Hepatocyte (in vitro differentiated cells): ENCODE results near the gene IGFALS. TPM values are rescaled to one million over a fixed set of nuclear protein-coding genes. Genes with fewer than 3 reads are reported as not detected.

Experiments
- DNase-seq: peaks from one replicate; pipeline ENCODE4 v3.0.0-alpha.2; 2016; ENCODE audit warnings: low spot score
- H2AFZ ChIP-seq: fragments of 200-600 bp; sonication (generic); 2 replicates; pipeline ENCODE4 v1.6.0; 2016; ENCODE audit warnings: antibody characterized with exemption, mild to moderate bottlenecking
- H3K27ac ChIP-seq: fragments of 200-600 bp; sonication (generic); 2 replicates; pipeline ENCODE4 v1.5.1; 2016; ENCODE audit warnings: mild to moderate bottlenecking
- H3K27me3 ChIP-seq: fragments of 200-600 bp; sonication (generic); 2 replicates; pipeline ENCODE4 v1.6.1; 2016
- H3K36me3 ChIP-seq: fragments of 200-600 bp; sonication (generic); replicated peaks from 2 replicates; pipeline ENCODE4 v1.5.1; 2016; ENCODE audit warnings: low read depth; ENCODE audit not compliant: insufficient read depth
- H3K4me1 ChIP-seq: fragments of 200-600 bp; sonication (generic); 2 replicates; pipeline ENCODE4 v1.5.1; 2016; ENCODE audit warnings: mild to moderate bottlenecking, moderate library complexity; ENCODE audit not compliant: insufficient read depth
- H3K4me2 ChIP-seq: fragments of 200-600 bp; sonication (generic); 2 replicates; pipeline ENCODE4 v1.6.0; 2016
- H3K4me3 ChIP-seq: fragments of 200-600 bp; sonication (generic); 2 replicates; pipeline ENCODE4 v1.5.1; 2016; ENCODE audit warnings: mild to moderate bottlenecking
- H3K79me2 ChIP-seq: fragments of 200-600 bp; sonication (generic); 2 replicates; pipeline ENCODE4 v1.6.0; 2017; ENCODE audit warnings: mild to moderate bottlenecking
- H3K9me2 ChIP-seq: fragments of 200-600 bp; sonication (generic); replicated peaks from 2 replicates; pipeline ENCODE4 v1.6.0; 2017; ENCODE audit warnings: mild to moderate bottlenecking; ENCODE audit not compliant: insufficient read depth
- H3K9me3 ChIP-seq: fragments of 200-600 bp; sonication (generic); 2 replicates; pipeline ENCODE4 v1.5.1; 2016; ENCODE audit warnings: low read depth, mild to moderate bottlenecking
- H4K20me1 ChIP-seq: fragments of 200-600 bp; sonication (generic); 2 replicates; pipeline ENCODE4 v1.6.0; 2016; ENCODE audit warnings: mild to moderate bottlenecking; ENCODE audit not compliant: insufficient read depth, poor library complexity, severe bottlenecking
- EZH2 ChIP-seq: fragments of 200-600 bp; sonication (generic); IDR thresholded peaks from 2 replicates; pipeline ENCODE4 v1.6.1; 2016; ENCODE audit warnings: antibody characterized with exemption, mild to moderate bottlenecking, borderline replicate concordance
- EZH2phosphoT487 ChIP-seq: fragments of 200-600 bp; sonication (generic); IDR thresholded peaks from one replicate; pipeline ENCODE4 v1.6.1; 2018; ENCODE audit warnings: antibody characterized with exemption, mild to moderate bottlenecking, low read depth, moderate library complexity; ENCODE audit not compliant: unreplicated experiment, severe bottlenecking
- WGBS: methylation state at CpG from one replicate; pipeline ENCODE4 v1.1.6; 2016; ENCODE audit warnings: low lambda C conversion rate; ENCODE audit errors: missing lambda C conversion rate; 5-methylcytosine and 5-hydroxymethylcytosine counted together
- polyA plus RNA-seq: library from polyadenylated mRNA; unstranded; fragments of >200 nt; fragmentation: Nextera tagmentation; extraction: Ambion mirVana; gene quantifications from 2 replicates; pipeline ENCODE4 v1.2.1, GENCODE V29; 2016
- total RNA-seq: library from RNA; depleted of rRNA; stranded (reverse); fragments of >200 nt; gene quantifications from 2 replicates; pipeline ENCODE4 v1.2.3, GENCODE V29; 2014
- TF ChIP-seq, protein P1 (sequence below): fragments of 200-600 bp; sonication (generic); IDR thresholded peaks from 2 replicates; pipeline ENCODE4 v1.5.1; 2016; ENCODE audit warnings: antibody characterized with exemption, mild to moderate bottlenecking; ENCODE audit not compliant: poor library complexity

IGFALS gene
- total and polyA plus RNA-seq, 2 experiments from 2014 or later, result 11.2 to 12.6 TPM

DNA sequence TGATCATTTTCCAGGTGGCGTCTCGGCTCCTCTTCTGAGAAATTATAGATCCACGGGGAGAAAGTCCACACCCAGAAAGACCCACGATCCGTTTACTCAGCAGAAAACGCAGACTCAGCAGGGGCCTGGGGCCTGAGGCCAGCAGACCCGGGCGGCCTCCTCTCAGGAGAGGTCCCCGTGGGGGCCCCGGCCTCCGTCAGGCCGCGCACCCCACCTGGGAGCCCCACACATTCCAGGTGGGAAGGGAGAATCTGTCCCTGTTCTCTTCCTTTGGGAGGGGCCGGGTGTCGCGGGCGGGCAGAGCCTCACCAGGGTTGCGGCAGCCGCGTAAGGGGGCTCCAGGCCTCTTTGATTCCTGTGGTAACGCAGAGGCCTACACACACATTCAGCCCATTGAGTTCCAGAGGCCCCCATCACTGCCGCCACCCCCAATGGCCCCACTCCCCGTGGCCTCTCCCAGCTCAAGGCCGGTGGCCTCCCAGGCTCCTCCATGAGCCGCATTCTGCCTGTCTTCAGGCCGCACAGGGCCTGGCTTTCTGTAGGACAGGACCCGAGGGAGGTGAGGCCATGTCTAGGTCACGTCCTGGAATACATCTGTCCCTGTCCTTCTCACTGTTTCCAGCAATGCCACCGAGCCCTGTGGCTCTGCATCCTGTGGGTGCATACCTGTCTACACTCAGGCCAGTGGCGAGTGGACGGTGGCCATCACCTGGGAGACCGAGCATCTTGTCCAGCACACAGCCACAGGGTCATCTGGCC lies 1.6 kb upstream of the IGFALS start:
- Histone ChIP-seq H3K4me3 (no peak overlapping the region), H2AFZ (no peak overlapping the region), H3K4me2 (peak overlapping the region; percentile 30)

DNA sequence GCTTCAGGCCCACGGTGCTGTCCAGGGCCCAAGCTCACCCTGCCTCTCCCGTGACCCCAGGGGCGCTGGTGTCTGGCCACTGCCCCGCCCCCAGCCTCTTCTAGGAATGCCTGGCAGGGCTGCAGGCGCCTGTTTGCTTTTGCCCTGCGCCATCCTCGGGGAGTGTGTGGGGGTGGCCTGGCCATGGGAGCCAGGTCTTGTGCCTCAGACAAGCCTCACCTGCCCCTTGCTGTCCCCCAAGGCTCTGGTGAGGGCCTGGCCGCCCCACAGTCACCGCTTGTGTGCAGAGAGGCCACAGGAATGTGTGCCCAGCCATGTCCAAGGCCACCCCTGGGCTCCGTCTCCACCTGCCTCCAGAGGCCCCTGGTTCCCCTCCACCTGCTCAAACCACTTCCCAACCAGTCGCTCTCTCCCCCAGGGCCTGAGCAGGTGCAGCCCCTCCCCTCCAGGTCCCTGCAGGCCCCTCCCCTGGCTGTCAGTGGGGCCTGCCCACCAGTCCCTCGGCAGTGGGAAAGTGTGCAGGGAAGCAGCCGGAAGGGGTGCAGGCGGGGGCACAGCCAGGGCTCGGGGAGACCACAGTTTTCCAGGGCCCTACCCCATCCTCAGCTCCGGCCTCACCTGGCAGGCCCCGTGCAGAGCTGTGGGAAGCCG lies 841 bp upstream of the IGFALS start:
- Histone ChIP-seq H3K4me1 (peaks cover 14% of the 10 kb centered on the region), H3K4me2 (peak overlapping the region; percentile 30), H3K9me3 (no peaks in the 10 kb centered on the region), H3K4me3 (no peak overlapping the region), H4K20me1 (no peaks in the 10 kb centered on the region), H3K27me3 (no peaks in the 10 kb centered on the region), H3K79me2 (no peaks in the 10 kb centered on the region), H3K9me2 (no peaks in the 10 kb centered on the region), H2AFZ (no peak overlapping the region), H3K27ac (peak overlapping the region; percentile 83), H3K36me3 (no peaks in the 10 kb centered on the region)
- peak; percentile 70 for DNase-seq
- 67% methylated on average over 18 of the region's 18 CpGs for WGBS
- TF ChIP-seq, protein P1, sequence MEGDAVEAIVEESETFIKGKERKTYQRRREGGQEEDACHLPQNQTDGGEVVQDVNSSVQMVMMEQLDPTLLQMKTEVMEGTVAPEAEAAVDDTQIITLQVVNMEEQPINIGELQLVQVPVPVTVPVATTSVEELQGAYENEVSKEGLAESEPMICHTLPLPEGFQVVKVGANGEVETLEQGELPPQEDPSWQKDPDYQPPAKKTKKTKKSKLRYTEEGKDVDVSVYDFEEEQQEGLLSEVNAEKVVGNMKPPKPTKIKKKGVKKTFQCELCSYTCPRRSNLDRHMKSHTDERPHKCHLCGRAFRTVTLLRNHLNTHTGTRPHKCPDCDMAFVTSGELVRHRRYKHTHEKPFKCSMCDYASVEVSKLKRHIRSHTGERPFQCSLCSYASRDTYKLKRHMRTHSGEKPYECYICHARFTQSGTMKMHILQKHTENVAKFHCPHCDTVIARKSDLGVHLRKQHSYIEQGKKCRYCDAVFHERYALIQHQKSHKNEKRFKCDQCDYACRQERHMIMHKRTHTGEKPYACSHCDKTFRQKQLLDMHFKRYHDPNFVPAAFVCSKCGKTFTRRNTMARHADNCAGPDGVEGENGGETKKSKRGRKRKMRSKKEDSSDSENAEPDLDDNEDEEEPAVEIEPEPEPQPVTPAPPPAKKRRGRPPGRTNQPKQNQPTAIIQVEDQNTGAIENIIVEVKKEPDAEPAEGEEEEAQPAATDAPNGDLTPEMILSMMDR, result no peak
- TF ChIP-seq EZH2, result no peak
- no peak for TF ChIP-seq EZH2phosphoT487

More for the DNA sequence above, 1.6 kb upstream of the IGFALS start:
- TF ChIP-seq EZH2, result no peak
- TF ChIP-seq, protein P1, result no peak
- TF ChIP-seq EZH2phosphoT487, result no peak
- H3K27me3 ChIP-seq, result no peaks in the 10 kb centered on the region
- peak overlapping the region; percentile 83 for H3K27ac ChIP-seq
- no peaks in the 10 kb centered on the region for H3K79me2 ChIP-seq
- WGBS, result 88% methylated on average over 26 of the region's 32 CpGs
- H3K36me3 ChIP-seq, result no peaks in the 10 kb centered on the region
- H4K20me1 ChIP-seq, result no peaks in the 10 kb centered on the region
- H3K9me2 ChIP-seq, result no peaks in the 10 kb centered on the region
- H3K9me3 ChIP-seq, result no peaks in the 10 kb centered on the region
- peak; percentile 3 for DNase-seq
- peaks cover 14% of the 10 kb centered on the region for H3K4me1 ChIP-seq

DNA sequence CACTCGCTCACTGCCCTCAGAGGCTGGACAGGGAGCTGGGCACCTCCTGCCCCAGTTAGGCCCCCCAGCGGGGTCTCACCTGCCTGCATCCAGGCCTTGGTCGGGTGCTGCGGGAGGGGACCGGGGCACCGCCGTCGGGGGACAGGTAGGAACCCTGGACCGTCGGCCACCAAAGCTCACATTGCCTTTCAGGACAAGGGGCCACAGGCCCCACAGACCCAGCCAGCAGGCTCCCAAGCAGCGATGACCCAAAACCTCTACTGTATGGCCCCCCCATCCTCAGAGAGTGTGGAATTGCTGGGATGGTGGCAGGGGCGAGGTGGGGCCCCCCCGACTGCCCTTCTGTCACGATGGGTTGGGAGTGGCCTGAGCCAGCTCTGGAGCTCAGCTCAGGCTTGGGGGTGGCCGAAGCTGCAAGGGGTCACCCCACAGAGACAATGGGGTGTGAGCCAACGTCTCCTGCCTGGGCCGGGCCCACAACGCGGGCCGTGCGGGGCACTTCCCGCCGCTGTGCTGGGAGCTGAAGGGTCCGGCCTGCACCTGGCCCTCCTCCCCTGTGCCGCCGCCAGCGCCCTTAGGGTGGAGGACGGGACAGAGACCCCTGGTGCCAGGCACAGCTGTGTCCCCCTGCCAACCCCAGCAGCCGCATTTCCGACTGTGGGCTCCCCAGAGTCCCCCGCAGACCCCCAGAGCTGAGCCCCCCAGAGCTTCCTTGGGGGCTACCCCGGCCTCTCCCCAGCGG lies 498 bp downstream of the IGFALS start:
- Histone ChIP-seq H3K4me3 (no peak overlapping the region), H4K20me1 (no peaks in the 10 kb centered on the region), H3K9me3 (no peaks in the 10 kb centered on the region), H3K27ac (no peak overlapping the region), H3K27me3 (no peaks in the 10 kb centered on the region), H3K9me2 (no peaks in the 10 kb centered on the region), H3K36me3 (no peaks in the 10 kb centered on the region), H3K79me2 (no peaks in the 10 kb centered on the region), H3K4me2 (peak overlapping the region; percentile 30), H3K4me1 (peaks cover 14% of the 10 kb centered on the region), H2AFZ (no peak overlapping the region)
- WGBS, result 95% methylated on average over 28 of the region's 33 CpGs
- TF ChIP-seq EZH2 (no peak), EZH2phosphoT487 (no peak)
- TF ChIP-seq, protein P1, result no peak
- DNase-seq, result peak; percentile 9
